AG09309 (cell line): Measurements from ENCODE around the gene IRGM.
"Not testable (repeated sequence)": the region's sequence is repeated elsewhere in the genome, so short reads cannot be mapped to it uniquely, and the experiment has no call there.

Experiments used
- DNase-seq: peaks from one replicate; pipeline ENCODE4 v3.0.0-alpha.2; 2010; ENCODE audit warnings: low read depth
- H3K4me3 ChIP-seq: 2 replicates; pipeline ENCODE4 v1.5.1; 2011; ENCODE audit warnings: mild to moderate bottlenecking, low read depth, low read length, moderate library complexity; ENCODE audit not compliant: control insufficient read depth
- TF ChIP-seq, protein P1 (sequence below): IDR thresholded peaks from 2 replicates; pipeline ENCODE4 v1.5.1; 2011; ENCODE audit warnings: mild to moderate bottlenecking, low read depth, low read length, inconsistent platforms; ENCODE audit not compliant: insufficient read depth, control insufficient read depth; ENCODE audit errors: missing control alignments

The IRGM gene

DNA sequence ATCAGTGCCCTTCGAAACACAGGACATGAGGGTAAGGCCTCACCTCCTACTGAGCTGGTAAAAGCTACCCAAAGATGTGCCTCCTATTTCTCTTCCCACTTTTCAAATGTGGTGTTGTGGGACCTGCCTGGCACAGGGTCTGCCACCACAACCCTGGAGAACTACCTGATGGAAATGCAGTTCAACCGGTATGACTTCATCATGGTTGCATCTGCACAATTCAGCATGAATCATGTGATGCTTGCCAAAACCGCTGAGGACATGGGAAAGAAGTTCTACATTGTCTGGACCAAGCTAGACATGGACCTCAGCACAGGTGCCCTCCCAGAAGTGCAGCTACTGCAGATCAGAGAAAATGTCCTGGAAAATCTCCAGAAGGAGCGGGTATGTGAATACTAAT is 1.9 kb downstream of the IRGM start:
- H3K4me3 ChIP-seq = no peak overlapping the region
- TF ChIP-seq, protein P1, sequence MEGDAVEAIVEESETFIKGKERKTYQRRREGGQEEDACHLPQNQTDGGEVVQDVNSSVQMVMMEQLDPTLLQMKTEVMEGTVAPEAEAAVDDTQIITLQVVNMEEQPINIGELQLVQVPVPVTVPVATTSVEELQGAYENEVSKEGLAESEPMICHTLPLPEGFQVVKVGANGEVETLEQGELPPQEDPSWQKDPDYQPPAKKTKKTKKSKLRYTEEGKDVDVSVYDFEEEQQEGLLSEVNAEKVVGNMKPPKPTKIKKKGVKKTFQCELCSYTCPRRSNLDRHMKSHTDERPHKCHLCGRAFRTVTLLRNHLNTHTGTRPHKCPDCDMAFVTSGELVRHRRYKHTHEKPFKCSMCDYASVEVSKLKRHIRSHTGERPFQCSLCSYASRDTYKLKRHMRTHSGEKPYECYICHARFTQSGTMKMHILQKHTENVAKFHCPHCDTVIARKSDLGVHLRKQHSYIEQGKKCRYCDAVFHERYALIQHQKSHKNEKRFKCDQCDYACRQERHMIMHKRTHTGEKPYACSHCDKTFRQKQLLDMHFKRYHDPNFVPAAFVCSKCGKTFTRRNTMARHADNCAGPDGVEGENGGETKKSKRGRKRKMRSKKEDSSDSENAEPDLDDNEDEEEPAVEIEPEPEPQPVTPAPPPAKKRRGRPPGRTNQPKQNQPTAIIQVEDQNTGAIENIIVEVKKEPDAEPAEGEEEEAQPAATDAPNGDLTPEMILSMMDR = no peak

DNA sequence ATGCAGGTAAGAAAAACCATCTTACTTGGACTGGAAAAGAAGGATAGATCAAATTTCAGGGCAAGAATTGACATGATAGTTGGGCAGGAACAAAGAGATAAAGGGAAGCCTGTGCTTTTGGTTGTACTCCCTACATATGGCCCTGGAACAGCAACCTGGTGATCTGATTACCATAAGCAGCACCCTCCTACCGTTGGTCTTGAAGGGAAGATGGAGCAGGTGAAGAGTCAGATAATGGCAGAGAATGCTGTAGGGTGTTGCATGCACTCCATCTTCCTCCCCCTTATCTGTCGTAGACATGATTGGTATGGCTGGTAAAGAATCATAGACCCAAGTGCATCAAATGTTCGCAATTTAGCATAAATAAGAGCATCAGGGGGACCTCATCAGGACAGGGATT is 4.7 kb downstream of the IRGM start:
- no peak overlapping the region for H3K4me3 ChIP-seq
- TF ChIP-seq, protein P1 = no peak
- no peak for DNase-seq

More for the DNA sequence above, 1.9 kb downstream of the IRGM start:
- no peak for DNase-seq

DNA sequence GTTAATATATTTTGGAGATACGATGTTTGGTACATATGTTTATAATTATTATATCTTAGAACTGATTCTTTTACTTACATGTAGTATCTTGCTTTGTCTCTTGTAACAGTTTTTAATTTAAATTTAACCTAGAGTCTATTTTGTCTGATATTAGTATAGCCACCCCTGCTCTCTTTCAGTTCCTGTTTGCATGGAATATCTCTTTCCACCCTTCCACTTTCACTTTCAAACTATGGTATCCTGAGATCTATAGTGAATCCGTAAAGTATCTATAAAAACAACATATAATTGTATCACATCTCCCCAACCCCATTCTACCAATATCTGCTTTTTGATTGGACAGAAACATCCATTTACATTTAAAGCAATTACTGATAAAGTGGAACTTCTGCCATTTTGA is 7.2 kb downstream of the IRGM start:
- TF ChIP-seq, protein P1 = no peak
- no peak overlapping the region for H3K4me3 ChIP-seq
- DNase-seq = no peak

DNA sequence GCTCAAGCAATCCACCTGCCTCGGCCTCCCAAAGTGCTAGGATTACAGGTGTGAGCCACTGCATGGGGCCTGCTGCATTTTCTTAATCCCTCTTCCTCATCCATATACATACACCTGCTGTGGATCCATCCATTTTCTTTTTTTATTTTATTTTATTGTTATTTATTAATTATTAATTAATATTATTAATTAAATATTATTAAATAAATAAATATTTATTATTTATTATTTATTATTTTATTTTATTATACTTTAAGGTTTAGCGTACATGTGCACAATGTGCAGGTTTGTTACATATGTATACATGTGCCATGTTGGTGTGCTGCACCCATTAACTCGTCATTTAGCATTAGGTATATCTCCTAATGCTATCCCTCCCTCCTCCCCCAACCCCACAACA is 10.4 kb downstream of the IRGM start:
- DNase-seq = not testable (repeated sequence)

DNA sequence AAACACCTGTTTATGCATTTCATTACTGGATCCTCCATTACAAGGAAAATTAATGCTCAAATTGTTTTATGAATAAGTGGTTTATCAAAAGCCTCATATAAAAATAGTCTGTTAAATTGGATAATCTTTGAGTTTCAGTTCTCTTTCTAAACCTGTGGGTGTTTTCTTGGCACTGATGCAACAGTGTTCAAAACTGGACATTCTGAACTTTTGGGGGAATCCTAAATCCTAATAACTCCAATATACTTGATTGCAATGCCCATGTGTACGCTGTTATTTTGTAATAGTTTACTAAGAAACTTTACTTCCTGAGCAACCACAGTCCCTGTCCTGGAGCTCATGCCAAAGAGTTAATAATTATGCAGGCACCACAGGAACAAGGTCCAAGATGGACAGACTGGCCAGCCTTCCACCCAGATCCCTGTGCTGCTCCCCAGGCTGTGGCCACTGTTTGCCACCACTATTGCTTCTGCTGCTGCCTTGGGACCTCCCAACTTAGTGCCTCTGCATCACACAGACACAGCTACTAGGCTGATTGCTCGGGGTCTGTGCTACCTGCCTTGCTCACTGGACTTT is 14.0 kb downstream of the IRGM start:
- no peak for DNase-seq
- no peak overlapping the region for H3K4me3 ChIP-seq
- TF ChIP-seq, protein P1 = no peak

More for the DNA sequence above, 10.4 kb downstream of the IRGM start:
- H3K4me3 ChIP-seq = not testable (repeated sequence)

DNA sequence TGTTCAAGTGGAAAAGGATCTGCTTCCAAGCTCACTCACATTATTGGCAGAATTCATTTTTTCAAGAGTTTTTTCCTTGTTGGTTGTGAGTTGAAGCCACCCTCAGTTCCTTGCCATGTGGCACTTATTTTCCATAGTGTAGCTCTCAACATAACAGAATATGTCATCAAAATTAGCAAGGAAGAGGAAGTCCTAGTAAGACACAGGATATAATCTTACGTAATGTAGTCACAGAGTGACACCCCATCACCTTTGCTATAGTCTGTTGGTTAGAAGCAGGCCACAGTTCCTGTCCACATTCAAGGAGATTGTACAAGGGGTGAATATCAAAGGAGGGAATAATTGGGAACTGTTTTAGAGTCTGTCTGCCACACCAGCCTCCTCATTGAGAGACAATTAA is 15.7 kb downstream of the IRGM start:
- TF ChIP-seq, protein P1 = no peak
- DNase-seq = no peak
- H3K4me3 ChIP-seq = no peak overlapping the region

DNA sequence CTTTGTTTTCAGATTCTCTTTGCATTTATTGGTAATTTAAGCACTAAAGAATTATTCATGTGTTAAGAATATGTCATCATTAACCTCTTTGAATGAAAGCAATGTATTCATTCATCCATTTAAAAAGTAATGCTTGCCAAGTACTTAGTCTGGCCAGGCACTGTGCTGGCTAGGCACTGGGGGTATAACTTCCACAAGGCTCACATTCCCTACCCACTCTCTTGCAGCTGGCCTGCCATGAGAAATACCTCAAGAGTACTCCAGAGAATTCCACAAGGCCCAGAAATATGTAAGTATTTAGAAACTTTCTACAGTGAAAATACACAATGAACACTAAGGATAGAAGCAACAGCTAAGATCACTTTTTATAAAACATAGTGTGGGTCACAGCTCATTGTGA is 33.0 kb downstream of the IRGM start:
- H3K4me3 ChIP-seq = no peak overlapping the region
- DNase-seq = no peak
- TF ChIP-seq, protein P1 = no peak
